K562 (cell line): ENCODE data around the gene MLC1. TPM values are rescaled to one million over a fixed set of nuclear protein-coding genes. Genes with fewer than 3 reads are reported as not detected.

Experiments used
- ATF7 ChIP-seq: fragments of 450-650 bp; IDR thresholded peaks from 2 replicates; pipeline ENCODE4 v1.7.1; 2014; ENCODE audit warnings: mild to moderate bottlenecking, moderate library complexity
- CHD1 ChIP-seq: fragments of 200-600 bp; sonication (generic); IDR thresholded peaks from one replicate; pipeline ENCODE4 v1.6.1; 2012; ENCODE audit warnings: mild to moderate bottlenecking, moderate library complexity, low read length, inconsistent platforms
- CREB3 ChIP-seq: fragments of 450-650 bp; conservative IDR thresholded peaks from 2 replicates; pipeline ENCODE4 v1.6.1; 2016; ENCODE audit warnings: missing genetic modification characterization, low read depth, mild to moderate bottlenecking, missing compliant biosample characterization, moderate library complexity
- ESRRB ChIP-seq: fragments of 250-450 bp; sonication (Bioruptor Pico); IDR thresholded peaks from 2 replicates; pipeline ENCODE4 v1.5.0; 2020; ENCODE audit warnings: mild to moderate bottlenecking, moderate library complexity, borderline replicate concordance
- ETS1 ChIP-seq: conservative IDR thresholded peaks from 2 replicates; pipeline ENCODE4 v1.6.1; 2011; ENCODE audit warnings: low read depth, mild to moderate bottlenecking, low read length; ENCODE audit not compliant: control insufficient read depth
- ILK ChIP-seq: fragments of 450-650 bp; IDR thresholded peaks from 2 replicates; pipeline ENCODE4 v1.6.1; 2016; ENCODE audit warnings: missing genetic modification characterization, low read depth, mild to moderate bottlenecking, missing compliant biosample characterization, moderate library complexity, borderline replicate concordance
- IRF2 ChIP-seq: sonication (generic); formaldehyde crosslinking; IDR thresholded peaks from 2 replicates; pipeline ENCODE4 v1.8.1; 2022; ENCODE audit warnings: mild to moderate bottlenecking, missing genetic modification reagents
- KDM4B ChIP-seq, 2 experiments: fragments of 450-650 bp in 1 of 2; sonication (generic) in 1 of 2; IDR thresholded peaks; 2 replicates each; pipeline ENCODE4 v1.6.1; 2016 to 2017; ENCODE audit warnings: borderline replicate concordance in 2 of 2, antibody characterized with exemption in 1 of 2, low read depth in 1 of 2, mild to moderate bottlenecking in 1 of 2
- TRIM28 ChIP-seq: fragments of 450-650 bp; IDR thresholded peaks from 2 replicates; pipeline ENCODE4 v1.6.1; 2017
- UBTF ChIP-seq, 2 experiments: IDR thresholded peaks; 2 replicates each; pipeline ENCODE4 v1.6.1; 2012; ENCODE audit warnings: improper control_type of control experiment in 2 of 2, low read depth in 2 of 2, low read length in 2 of 2, borderline replicate concordance in 1 of 2
- ZNF274 ChIP-seq: IDR thresholded peaks from 2 replicates; pipeline ENCODE4 v1.6.1; 2011; ENCODE audit warnings: low read depth, mild to moderate bottlenecking, low read length, moderate library complexity, borderline replicate concordance
- ZNF609 ChIP-seq: sonication (generic); formaldehyde crosslinking; IDR thresholded peaks from 2 replicates; pipeline ENCODE4 v1.8.1; 2023; ENCODE audit warnings: missing genetic modification reagents, mild to moderate bottlenecking, borderline replicate concordance
- polyA plus RNA-seq, 8 experiments: library from polyadenylated mRNA; depleted of rRNA in 4 of 8; stranded (reverse) in 5 of 8; unstranded in 3 of 8; fragments of >200 nt; fragmentation: Nextera tagmentation in 2 of 8; fragmentation: Illumina TruSeq in 1 of 8; extraction: Ambion mirVana in 2 of 8; extraction: Trizol in 1 of 8; gene quantifications; 2 replicates each; pipeline versions ENCODE4 v1.2.1 to v1.2.3, GENCODE V29; 2011 to 2014; ENCODE audit warnings: inconsistent platforms in 1 of 8, missing spikeins in 1 of 8
- total RNA-seq, 7 experiments: library from RNA; depleted of rRNA in 6 of 7; stranded (reverse); fragments of >200 nt in 6 of 7; fragmentation: Illumina TruSeq in 2 of 7; extraction: Trizol in 2 of 7; gene quantifications; 2 replicates each; pipeline versions ENCODE4 v1.2.1 to v1.2.3, GENCODE V29; 2011 to 2021; ENCODE audit warnings: low replicate concordance in 1 of 7

MLC1 gene
- total and polyA plus RNA-seq, 9 of the 15 experiments (the other 6 are each of a cell fraction or from before 2014, with no cell fraction given): 0.06 to 0.98 (median 0.39) TPM

- TF ChIP-seq ZNF609 (CRISPR knock-in tag): no peak
- TF ChIP-seq IRF2: no peak
- no peak for TF ChIP-seq CREB3 (tag)
- no peak for TF ChIP-seq ATF7
- no peak for TF ChIP-seq ILK
- no peak for TF ChIP-seq KDM4B (IDR thresholded peaks at IDR 0.05; ENCODE audit: borderline replicate concordance in 2 of 2, low read depth in 1 of 2)
- TF ChIP-seq CHD1: no peak
- no peak for TF ChIP-seq ESRRB (CRISPR knock-in tag)
- TF ChIP-seq ZNF274: no peak
- no peak for TF ChIP-seq ETS1
- TF ChIP-seq TRIM28: no peak
- TF ChIP-seq UBTF (IDR thresholded peaks at IDR 0.05; ENCODE audit: borderline replicate concordance in 1 of 2, low read depth in 2 of 2, low read length in 2 of 2): no peak
Measured at GRCh38 chr22:50047346-50047745, 37.9 kb downstream of the MLC1 start (continued).
